SK-N-SH (cell line): ENCODE data around the gene GALK1. TPM values are rescaled to one million over a fixed set of nuclear protein-coding genes. Genes with fewer than 3 reads are reported as not detected.

Source experiments
- CTCF ChIA-PET: fragments of 300-600, 350-600 bp; formaldehyde crosslinking; extraction: SDS; loops from one replicate; lab custom pipeline; 2021; lab: Yijun Ruan, JAX
- POLR2A ChIA-PET: fragments of 350-600 bp; sonication (Branson Sonifier 250); formaldehyde crosslinking; extraction: SDS; loops from one replicate; lab custom pipeline; 2020; ENCODE audit warnings: antibody characterized with exemption, inconsistent platforms; lab: Yijun Ruan, JAX
- DNase-seq: peaks from one replicate; pipeline ENCODE4 v3.0.0; 2012
- H2AFZ ChIP-seq: fragments of 200-600 bp; sonication (generic); 2 replicates; pipeline ENCODE4 v1.8.1; 2016; ENCODE audit warnings: antibody characterized with exemption, mild to moderate bottlenecking, low read depth
- H3F3A ChIP-seq: fragments of 200-600 bp; sonication (generic); replicated peaks from 2 replicates; pipeline ENCODE3; 2016; ENCODE audit warnings: antibody characterized with exemption, mild to moderate bottlenecking; ENCODE audit not compliant: insufficient read depth
- H3K27ac ChIP-seq, 2 experiments: fragments of 200-500 bp in 1 of 2; fragments of 200-600 bp in 1 of 2; sonication (Bioruptor generic) in 1 of 2; sonication (generic), shearing (Covaris generic) in 1 of 2; 2 replicates each; pipeline versions ENCODE4 v1.5.1 to v1.6.1; 2014 to 2016; ENCODE audit warnings: low read depth in 2 of 2, inconsistent platforms in 1 of 2, low read length in 1 of 2, mild to moderate bottlenecking in 1 of 2, mixed read lengths in 1 of 2
- H3K27me3 ChIP-seq: fragments of 200-600 bp; sonication (generic), shearing (Covaris generic); 2 replicates; pipeline ENCODE4 v1.6.1; 2016; ENCODE audit warnings: mixed run types; ENCODE audit not compliant: insufficient read depth
- H3K36me3 ChIP-seq, 2 experiments: fragments of 200-500 bp in 1 of 2; fragments of 200-600 bp in 1 of 2; sonication (Bioruptor generic) in 1 of 2; sonication (generic) in 1 of 2; replicated peaks in 1 of 2; 2 replicates each; pipeline versions ENCODE3 to v1.5.1; 2014 to 2016; ENCODE audit warnings: low read length in 1 of 2, mild to moderate bottlenecking in 1 of 2; ENCODE audit not compliant: insufficient read depth in 2 of 2, control insufficient read depth in 1 of 2
- H3K4me1 ChIP-seq, 2 experiments: fragments of 200-500 bp in 1 of 2; fragments of 200-600 bp in 1 of 2; sonication (Bioruptor generic) in 1 of 2; sonication (generic), shearing (Covaris generic) in 1 of 2; 2 replicates each; pipeline versions ENCODE4 v1.5.1 to v1.6.1; 2014 to 2016; ENCODE audit warnings: low read depth in 1 of 2, low read length in 1 of 2, mixed run types in 1 of 2; ENCODE audit not compliant: insufficient read depth in 2 of 2, control insufficient read depth in 1 of 2
- H3K4me2 ChIP-seq: fragments of 200-600 bp; sonication (generic), shearing (Covaris generic); 2 replicates; pipeline ENCODE4 v1.6.1; 2017; ENCODE audit warnings: mixed run types
- H3K4me3 ChIP-seq, 2 experiments: fragments of 200-500 bp in 1 of 2; fragments of 200-600 bp in 1 of 2; sonication (Bioruptor generic) in 1 of 2; sonication (generic), shearing (Covaris generic) in 1 of 2; 2 replicates each; pipeline versions ENCODE4 v1.5.1 to v1.8.1; 2014 to 2016; ENCODE audit warnings: low read depth in 2 of 2, inconsistent platforms in 1 of 2, low read length in 1 of 2, mild to moderate bottlenecking in 1 of 2, mixed read lengths in 1 of 2, moderate library complexity in 1 of 2
- H3K79me2 ChIP-seq: fragments of 200-600 bp; sonication (generic); 2 replicates; pipeline ENCODE4 v1.8.1; 2017; ENCODE audit warnings: mild to moderate bottlenecking; ENCODE audit not compliant: insufficient read depth
- H3K9ac ChIP-seq: fragments of 200-600 bp; sonication (generic); 2 replicates; pipeline ENCODE4 v1.6.1; 2017; ENCODE audit warnings: mixed run types
- H3K9me2 ChIP-seq: fragments of 200-600 bp; sonication (generic); 2 replicates; pipeline ENCODE4 v1.6.1; 2017; ENCODE audit warnings: mixed run types
- H3K9me3 ChIP-seq: fragments of 200-600 bp; sonication (generic); 2 replicates; pipeline ENCODE4 v1.6.1; 2017; ENCODE audit warnings: mixed run types, mild to moderate bottlenecking, moderate library complexity
- H4K20me1 ChIP-seq: fragments of 200-600 bp; sonication (generic); 2 replicates; pipeline ENCODE4 v1.6.1; 2017; ENCODE audit warnings: mild to moderate bottlenecking, mixed run types; ENCODE audit not compliant: insufficient read depth
- CTCF ChIP-seq: fragments of 200-600 bp; sonication (generic); IDR thresholded peaks from 2 replicates; pipeline ENCODE4 v1.6.1; 2017; ENCODE audit warnings: antibody characterized with exemption, mild to moderate bottlenecking, moderate library complexity
- ELF1 ChIP-seq: IDR thresholded peaks from 2 replicates; pipeline ENCODE4 v1.4.0; 2012
- GABPA ChIP-seq: IDR thresholded peaks from 2 replicates; pipeline ENCODE4 v1.4.0; 2012; ENCODE audit warnings: low read depth, mild to moderate bottlenecking
- GATA2 ChIP-seq: sonication (generic); formaldehyde crosslinking; IDR thresholded peaks from 2 replicates; pipeline ENCODE4 v1.5.0; 2020; ENCODE audit warnings: mild to moderate bottlenecking, missing genetic modification reagents
- MXI1 ChIP-seq: IDR thresholded peaks from 2 replicates; pipeline ENCODE4 v1.6.1; 2012; ENCODE audit warnings: mild to moderate bottlenecking, low read depth, low read length, improper control_type of control experiment
- NRF1 ChIP-seq: IDR thresholded peaks from 2 replicates; pipeline ENCODE4 v1.6.1; 2012; ENCODE audit warnings: low read depth, mild to moderate bottlenecking, low read length
- REST ChIP-seq: IDR thresholded peaks from 2 replicates; pipeline ENCODE4 v1.6.1; 2012; ENCODE audit warnings: mild to moderate bottlenecking, low read depth, low read length, moderate library complexity
- RXRA ChIP-seq: IDR thresholded peaks from 2 replicates; pipeline ENCODE4 v1.4.0; 2012; ENCODE audit warnings: low read depth, mild to moderate bottlenecking, borderline replicate concordance
- TCF12 ChIP-seq: IDR thresholded peaks from 2 replicates; pipeline ENCODE4 v1.4.0; 2012
- USF2 ChIP-seq: fragments of 150-350 bp; IDR thresholded peaks from 2 replicates; pipeline ENCODE4 v1.6.1; 2017; ENCODE audit warnings: antibody characterized with exemption, low read length, low read depth, borderline replicate concordance
- WGBS: methylation state at CpG from one replicate; pipeline ENCODE4 v1.1.6; 2017; ENCODE audit warnings: low lambda C conversion rate; 5-methylcytosine and 5-hydroxymethylcytosine counted together
- polyA plus RNA-seq, 3 experiments: library from polyadenylated mRNA; depleted of rRNA; stranded (reverse); fragments of >200 nt; gene quantifications; 2 replicates each; pipeline ENCODE4 v1.2.3, GENCODE V29; 2012
- TF ChIP-seq, protein P1 (sequence below): fragments of 150-350 bp; IDR thresholded peaks from 2 replicates; pipeline ENCODE4 v1.6.1; 2016; ENCODE audit warnings: mild to moderate bottlenecking, low read depth, low read length

GALK1 gene
- polyA plus RNA-seq, 1 of the 3 experiments (the other 2 are of a cell fraction) = 36.5 TPM

- Histone ChIP-seq H3K4me3 (peak overlapping the region; percentile 52 to 65), H3K9me2 (no peaks in the 10 kb centered on the region), H3K79me2 (no peaks in the 10 kb centered on the region), H4K20me1 (no peaks in the 10 kb centered on the region), H3K9me3 (no peaks in the 10 kb centered on the region), H3K27me3 (no peaks in the 10 kb centered on the region), H3K27ac (no peak overlapping the region), H3F3A (peaks cover 13% of the 10 kb centered on the region), H3K4me2 (peak overlapping the region; percentile 85), H3K4me1 (peaks cover 0 to 39% of the 10 kb centered on the region in 2 experiments; a peak in 1 of 4 replicates), H3K9ac (peak overlapping the region; percentile 46; the same call in 1 of the 2 replicates), H2AFZ (peak overlapping the region; percentile 93), H3K36me3 (no peaks in the 10 kb centered on the region)
- TF ChIP-seq GATA2 (CRISPR knock-in tag) (no peak), USF2 (no peak), CTCF (no peak), GABPA (no peak), TCF12 (no peak), ELF1 (no peak), RXRA (no peak), MXI1 (no peak), NRF1 (no peak), REST (no peak)
- TF ChIP-seq, protein P1, sequence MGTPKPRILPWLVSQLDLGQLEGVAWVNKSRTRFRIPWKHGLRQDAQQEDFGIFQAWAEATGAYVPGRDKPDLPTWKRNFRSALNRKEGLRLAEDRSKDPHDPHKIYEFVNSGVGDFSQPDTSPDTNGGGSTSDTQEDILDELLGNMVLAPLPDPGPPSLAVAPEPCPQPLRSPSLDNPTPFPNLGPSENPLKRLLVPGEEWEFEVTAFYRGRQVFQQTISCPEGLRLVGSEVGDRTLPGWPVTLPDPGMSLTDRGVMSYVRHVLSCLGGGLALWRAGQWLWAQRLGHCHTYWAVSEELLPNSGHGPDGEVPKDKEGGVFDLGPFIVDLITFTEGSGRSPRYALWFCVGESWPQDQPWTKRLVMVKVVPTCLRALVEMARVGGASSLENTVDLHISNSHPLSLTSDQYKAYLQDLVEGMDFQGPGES = no peak
- CTCF ChIA-PET = interaction anchor here (0.6 to 31.4 kb wide), 78 partner anchors 8 to 430 kb away, joined by 3 to 1370 read pairs (median 6); partner anchors contain the start of genes GALK1, ITGB4, MRPL38 and RECQL5
- DNase-seq = no peak
- POLR2A ChIA-PET = interaction anchor here (0.6 to 4.2 kb wide), 10 partner anchors 9 to 143 kb away, joined by 3 to 52 read pairs (median 7); partner anchors contain the start of genes GALK1 and UNK
- 63% methylated on average over 19 of the region's 19 CpGs for WGBS
These were observed 12.0 kb downstream of the GALK1 start for GRCh38 chr17:75752802-75753513.
